ENCODE measurements around the gene GNAI1. TPM values are rescaled to one million over a fixed set of nuclear protein-coding genes. Genes with fewer than 3 reads are reported as not detected.

GNAI1 gene
- total and polyA plus RNA-seq, 2 of the 13 experiments (the other 11 are each of a cell fraction or from before 2014, with no cell fraction given) = 3.5 to 5.7 TPM

DNA sequence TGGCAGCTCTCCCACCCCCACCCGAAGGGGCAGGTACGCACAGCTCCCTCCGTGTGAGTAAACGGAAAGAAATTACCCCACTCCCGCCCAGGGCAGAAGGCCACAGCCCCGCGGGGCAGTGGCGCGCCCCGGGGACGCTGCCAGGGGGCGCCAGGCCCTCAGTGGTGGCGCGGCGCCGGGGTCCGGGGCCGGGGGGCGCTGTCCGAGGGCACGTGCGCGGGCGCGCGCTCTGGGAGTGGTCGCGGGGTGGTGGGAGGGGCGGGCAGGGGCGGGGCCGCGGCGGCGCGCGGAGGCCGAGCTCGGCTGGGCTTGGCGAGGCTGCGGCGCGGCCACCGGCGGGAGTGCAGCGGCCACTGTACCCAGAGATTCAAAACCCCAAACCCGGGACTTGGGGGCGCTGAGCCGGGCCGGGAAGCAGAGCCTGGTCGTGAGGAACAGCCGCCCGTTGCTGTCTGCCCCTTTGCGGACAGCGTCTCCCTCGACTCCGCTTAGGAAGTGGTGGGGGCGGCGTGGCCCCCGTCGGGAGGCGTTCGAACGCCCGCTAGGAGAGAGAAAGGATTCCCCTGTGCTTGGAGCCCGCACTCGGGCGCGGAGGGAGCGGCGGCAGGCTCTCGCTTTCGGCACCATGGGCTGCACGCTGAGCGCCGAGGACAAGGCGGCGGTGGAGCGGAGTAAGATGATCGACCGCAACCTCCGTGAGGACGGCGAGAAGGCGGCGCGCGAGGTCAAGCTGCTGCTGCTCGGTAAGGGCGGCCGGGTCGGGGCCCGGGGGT is at the start of gene GNAI1 (continued):
- TF ChIP-seq ZNF792 (CRISPR knock-in tag; IDR thresholded peaks at IDR 0.05) = no peak
- TF ChIP-seq HNRNPLL (IDR thresholded peaks at IDR 0.05; ENCODE audit: low read depth, low read length, poor library complexity, severe bottlenecking) = peak; percentile 43
- TF ChIP-seq PTBP1 (IDR thresholded peaks at IDR 0.05; ENCODE audit: low read depth, low read length, poor library complexity, severe bottlenecking) = no peak
- no peak for TF ChIP-seq ZNF337 (CRISPR knock-in tag; IDR thresholded peaks at IDR 0.05; ENCODE audit: borderline replicate concordance, low read depth)
- TF ChIP-seq, protein P1, sequence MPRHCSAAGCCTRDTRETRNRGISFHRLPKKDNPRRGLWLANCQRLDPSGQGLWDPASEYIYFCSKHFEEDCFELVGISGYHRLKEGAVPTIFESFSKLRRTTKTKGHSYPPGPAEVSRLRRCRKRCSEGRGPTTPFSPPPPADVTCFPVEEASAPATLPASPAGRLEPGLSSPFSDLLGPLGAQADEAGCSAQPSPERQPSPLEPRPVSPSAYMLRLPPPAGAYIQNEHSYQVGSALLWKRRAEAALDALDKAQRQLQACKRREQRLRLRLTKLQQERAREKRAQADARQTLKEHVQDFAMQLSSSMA (CRISPR knock-in tag; IDR thresholded peaks at IDR 0.05) = no peak
- TF ChIP-seq, protein P2, sequence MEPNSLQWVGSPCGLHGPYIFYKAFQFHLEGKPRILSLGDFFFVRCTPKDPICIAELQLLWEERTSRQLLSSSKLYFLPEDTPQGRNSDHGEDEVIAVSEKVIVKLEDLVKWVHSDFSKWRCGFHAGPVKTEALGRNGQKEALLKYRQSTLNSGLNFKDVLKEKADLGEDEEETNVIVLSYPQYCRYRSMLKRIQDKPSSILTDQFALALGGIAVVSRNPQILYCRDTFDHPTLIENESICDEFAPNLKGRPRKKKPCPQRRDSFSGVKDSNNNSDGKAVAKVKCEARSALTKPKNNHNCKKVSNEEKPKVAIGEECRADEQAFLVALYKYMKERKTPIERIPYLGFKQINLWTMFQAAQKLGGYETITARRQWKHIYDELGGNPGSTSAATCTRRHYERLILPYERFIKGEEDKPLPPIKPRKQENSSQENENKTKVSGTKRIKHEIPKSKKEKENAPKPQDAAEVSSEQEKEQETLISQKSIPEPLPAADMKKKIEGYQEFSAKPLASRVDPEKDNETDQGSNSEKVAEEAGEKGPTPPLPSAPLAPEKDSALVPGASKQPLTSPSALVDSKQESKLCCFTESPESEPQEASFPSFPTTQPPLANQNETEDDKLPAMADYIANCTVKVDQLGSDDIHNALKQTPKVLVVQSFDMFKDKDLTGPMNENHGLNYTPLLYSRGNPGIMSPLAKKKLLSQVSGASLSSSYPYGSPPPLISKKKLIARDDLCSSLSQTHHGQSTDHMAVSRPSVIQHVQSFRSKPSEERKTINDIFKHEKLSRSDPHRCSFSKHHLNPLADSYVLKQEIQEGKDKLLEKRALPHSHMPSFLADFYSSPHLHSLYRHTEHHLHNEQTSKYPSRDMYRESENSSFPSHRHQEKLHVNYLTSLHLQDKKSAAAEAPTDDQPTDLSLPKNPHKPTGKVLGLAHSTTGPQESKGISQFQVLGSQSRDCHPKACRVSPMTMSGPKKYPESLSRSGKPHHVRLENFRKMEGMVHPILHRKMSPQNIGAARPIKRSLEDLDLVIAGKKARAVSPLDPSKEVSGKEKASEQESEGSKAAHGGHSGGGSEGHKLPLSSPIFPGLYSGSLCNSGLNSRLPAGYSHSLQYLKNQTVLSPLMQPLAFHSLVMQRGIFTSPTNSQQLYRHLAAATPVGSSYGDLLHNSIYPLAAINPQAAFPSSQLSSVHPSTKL (CRISPR knock-in tag; IDR thresholded peaks at IDR 0.05) = peak; percentile 9; the same call in 1 of the 2 replicates
- peak; percentile 14 for TF ChIP-seq XRCC5 (optimal IDR thresholded peaks at IDR 0.05; ENCODE audit: low read length)
- TF ChIP-seq ZNF510 (CRISPR knock-in tag; IDR thresholded peaks at IDR 0.05; ENCODE audit: low read depth) = no peak
- TF ChIP-seq NFE2L1 (CRISPR knock-in tag; IDR thresholded peaks at IDR 0.05; ENCODE audit: borderline replicate concordance) = no peak
- TF ChIP-seq SALL2 (CRISPR knock-in tag; IDR thresholded peaks at IDR 0.05) = peak; percentile 35; the same call in 1 of the 2 replicates
- no peak for TF ChIP-seq ZNF264 (CRISPR knock-in tag; IDR thresholded peaks at IDR 0.05)
- TF ChIP-seq JUN (CRISPR knock-in tag; IDR thresholded peaks at IDR 0.05) = no peak
- TF ChIP-seq PLRG1 (conservative IDR thresholded peaks at IDR 0.05) = no peak
- no peak for TF ChIP-seq ZNF460 (CRISPR knock-in tag; IDR thresholded peaks at IDR 0.05; ENCODE audit: borderline replicate concordance)
- no peak for TF ChIP-seq TP53 (CRISPR knock-in tag; conservative IDR thresholded peaks at IDR 0.05)
- TF ChIP-seq, protein P3, sequence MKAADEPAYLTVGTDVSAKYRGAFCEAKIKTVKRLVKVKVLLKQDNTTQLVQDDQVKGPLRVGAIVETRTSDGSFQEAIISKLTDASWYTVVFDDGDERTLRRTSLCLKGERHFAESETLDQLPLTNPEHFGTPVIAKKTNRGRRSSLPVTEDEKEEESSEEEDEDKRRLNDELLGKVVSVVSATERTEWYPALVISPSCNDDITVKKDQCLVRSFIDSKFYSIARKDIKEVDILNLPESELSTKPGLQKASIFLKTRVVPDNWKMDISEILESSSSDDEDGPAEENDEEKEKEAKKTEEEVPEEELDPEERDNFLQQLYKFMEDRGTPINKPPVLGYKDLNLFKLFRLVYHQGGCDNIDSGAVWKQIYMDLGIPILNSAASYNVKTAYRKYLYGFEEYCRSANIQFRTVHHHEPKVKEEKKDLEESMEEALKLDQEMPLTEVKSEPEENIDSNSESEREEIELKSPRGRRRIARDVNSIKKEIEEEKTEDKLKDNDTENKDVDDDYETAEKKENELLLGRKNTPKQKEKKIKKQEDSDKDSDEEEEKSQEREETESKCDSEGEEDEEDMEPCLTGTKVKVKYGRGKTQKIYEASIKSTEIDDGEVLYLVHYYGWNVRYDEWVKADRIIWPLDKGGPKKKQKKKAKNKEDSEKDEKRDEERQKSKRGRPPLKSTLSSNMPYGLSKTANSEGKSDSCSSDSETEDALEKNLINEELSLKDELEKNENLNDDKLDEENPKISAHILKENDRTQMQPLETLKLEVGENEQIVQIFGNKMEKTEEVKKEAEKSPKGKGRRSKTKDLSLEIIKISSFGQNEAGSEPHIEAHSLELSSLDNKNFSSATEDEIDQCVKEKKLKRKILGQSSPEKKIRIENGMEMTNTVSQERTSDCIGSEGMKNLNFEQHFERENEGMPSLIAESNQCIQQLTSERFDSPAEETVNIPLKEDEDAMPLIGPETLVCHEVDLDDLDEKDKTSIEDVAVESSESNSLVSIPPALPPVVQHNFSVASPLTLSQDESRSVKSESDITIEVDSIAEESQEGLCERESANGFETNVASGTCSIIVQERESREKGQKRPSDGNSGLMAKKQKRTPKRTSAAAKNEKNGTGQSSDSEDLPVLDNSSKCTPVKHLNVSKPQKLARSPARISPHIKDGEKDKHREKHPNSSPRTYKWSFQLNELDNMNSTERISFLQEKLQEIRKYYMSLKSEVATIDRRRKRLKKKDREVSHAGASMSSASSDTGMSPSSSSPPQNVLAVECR (CRISPR knock-in tag; IDR thresholded peaks at IDR 0.05; ENCODE audit: borderline replicate concordance) = peak; percentile 67; the same call in 1 of the 2 replicates
- TF ChIP-seq RNF2 (conservative IDR thresholded peaks at IDR 0.05; ENCODE audit: low read depth) = no peak
- TF ChIP-seq, protein P4, sequence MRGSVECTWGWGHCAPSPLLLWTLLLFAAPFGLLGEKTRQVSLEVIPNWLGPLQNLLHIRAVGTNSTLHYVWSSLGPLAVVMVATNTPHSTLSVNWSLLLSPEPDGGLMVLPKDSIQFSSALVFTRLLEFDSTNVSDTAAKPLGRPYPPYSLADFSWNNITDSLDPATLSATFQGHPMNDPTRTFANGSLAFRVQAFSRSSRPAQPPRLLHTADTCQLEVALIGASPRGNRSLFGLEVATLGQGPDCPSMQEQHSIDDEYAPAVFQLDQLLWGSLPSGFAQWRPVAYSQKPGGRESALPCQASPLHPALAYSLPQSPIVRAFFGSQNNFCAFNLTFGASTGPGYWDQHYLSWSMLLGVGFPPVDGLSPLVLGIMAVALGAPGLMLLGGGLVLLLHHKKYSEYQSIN (CRISPR knock-in tag; IDR thresholded peaks at IDR 0.05; ENCODE audit: borderline replicate concordance) = no peak
- TF ChIP-seq SOX6 (IDR thresholded peaks at IDR 0.05) = no peak
- TF ChIP-seq SOX6 (CRISPR knock-in tag; IDR thresholded peaks at IDR 0.05) = no peak
